Thyroid gland (tissue), 4 donors: ENCODE results near the gene PTGR1.

Source experiments
- POLR2A ChIP-seq, 2 donors: fragments of 450-650 bp; IDR thresholded peaks; one replicate each; pipeline ENCODE4 v1.6.1; 2017; ENCODE audit warnings: antibody characterized with exemption in 2 of 2, mild to moderate bottlenecking in 2 of 2, moderate library complexity in 1 of 2
- TF ChIP-seq, protein P1 (sequence below), 6 experiments: fragments of 200-600 bp in 3 of 6; fragments of 450-650 bp in 3 of 6; sonication (generic) in 3 of 6; IDR thresholded peaks; one replicate each; pipeline ENCODE4 v1.5.1; 2016 to 2019; ENCODE audit warnings: antibody characterized with exemption in 6 of 6, mild to moderate bottlenecking in 2 of 6, inconsistent platforms in 1 of 6, moderate library complexity in 1 of 6

- TF ChIP-seq, protein P1, sequence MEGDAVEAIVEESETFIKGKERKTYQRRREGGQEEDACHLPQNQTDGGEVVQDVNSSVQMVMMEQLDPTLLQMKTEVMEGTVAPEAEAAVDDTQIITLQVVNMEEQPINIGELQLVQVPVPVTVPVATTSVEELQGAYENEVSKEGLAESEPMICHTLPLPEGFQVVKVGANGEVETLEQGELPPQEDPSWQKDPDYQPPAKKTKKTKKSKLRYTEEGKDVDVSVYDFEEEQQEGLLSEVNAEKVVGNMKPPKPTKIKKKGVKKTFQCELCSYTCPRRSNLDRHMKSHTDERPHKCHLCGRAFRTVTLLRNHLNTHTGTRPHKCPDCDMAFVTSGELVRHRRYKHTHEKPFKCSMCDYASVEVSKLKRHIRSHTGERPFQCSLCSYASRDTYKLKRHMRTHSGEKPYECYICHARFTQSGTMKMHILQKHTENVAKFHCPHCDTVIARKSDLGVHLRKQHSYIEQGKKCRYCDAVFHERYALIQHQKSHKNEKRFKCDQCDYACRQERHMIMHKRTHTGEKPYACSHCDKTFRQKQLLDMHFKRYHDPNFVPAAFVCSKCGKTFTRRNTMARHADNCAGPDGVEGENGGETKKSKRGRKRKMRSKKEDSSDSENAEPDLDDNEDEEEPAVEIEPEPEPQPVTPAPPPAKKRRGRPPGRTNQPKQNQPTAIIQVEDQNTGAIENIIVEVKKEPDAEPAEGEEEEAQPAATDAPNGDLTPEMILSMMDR (IDR thresholded peaks at IDR 0.05) = no peak
- no peak for TF ChIP-seq POLR2A (IDR thresholded peaks at IDR 0.05)
Measured at GRCh38 chr9:111572950-111573604, 26.4 kb downstream of the PTGR1 start.
